GM12864 (cell line): ENCODE results near the gene MRPL58.
A peak's percentile ranks its signal among the peaks of the same experiment; 100 is the strongest.

Source experiments
- DNase-seq: peaks from one replicate; pipeline ENCODE4 v3.0.0-alpha.2; 2011; ENCODE audit warnings: low read depth
- H3K4me3 ChIP-seq: 2 replicates; pipeline ENCODE4 v1.5.1; 2011; ENCODE audit warnings: mild to moderate bottlenecking, low read depth, low read length, control low read depth
- TF ChIP-seq, protein P1 (sequence below): IDR thresholded peaks from 2 replicates; pipeline ENCODE4 v1.5.1; 2011; ENCODE audit warnings: low read depth, mild to moderate bottlenecking, moderate library complexity, low read length, control low read depth, inconsistent platforms; ENCODE audit errors: missing control alignments

MRPL58 gene

GRCh38 chr17:75008373-75008772 lies 4.1 kb upstream of the MRPL58 start:
- DNase-seq: no peak
- TF ChIP-seq, protein P1, sequence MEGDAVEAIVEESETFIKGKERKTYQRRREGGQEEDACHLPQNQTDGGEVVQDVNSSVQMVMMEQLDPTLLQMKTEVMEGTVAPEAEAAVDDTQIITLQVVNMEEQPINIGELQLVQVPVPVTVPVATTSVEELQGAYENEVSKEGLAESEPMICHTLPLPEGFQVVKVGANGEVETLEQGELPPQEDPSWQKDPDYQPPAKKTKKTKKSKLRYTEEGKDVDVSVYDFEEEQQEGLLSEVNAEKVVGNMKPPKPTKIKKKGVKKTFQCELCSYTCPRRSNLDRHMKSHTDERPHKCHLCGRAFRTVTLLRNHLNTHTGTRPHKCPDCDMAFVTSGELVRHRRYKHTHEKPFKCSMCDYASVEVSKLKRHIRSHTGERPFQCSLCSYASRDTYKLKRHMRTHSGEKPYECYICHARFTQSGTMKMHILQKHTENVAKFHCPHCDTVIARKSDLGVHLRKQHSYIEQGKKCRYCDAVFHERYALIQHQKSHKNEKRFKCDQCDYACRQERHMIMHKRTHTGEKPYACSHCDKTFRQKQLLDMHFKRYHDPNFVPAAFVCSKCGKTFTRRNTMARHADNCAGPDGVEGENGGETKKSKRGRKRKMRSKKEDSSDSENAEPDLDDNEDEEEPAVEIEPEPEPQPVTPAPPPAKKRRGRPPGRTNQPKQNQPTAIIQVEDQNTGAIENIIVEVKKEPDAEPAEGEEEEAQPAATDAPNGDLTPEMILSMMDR: no peak
- no peak overlapping the region for H3K4me3 ChIP-seq

DNA sequence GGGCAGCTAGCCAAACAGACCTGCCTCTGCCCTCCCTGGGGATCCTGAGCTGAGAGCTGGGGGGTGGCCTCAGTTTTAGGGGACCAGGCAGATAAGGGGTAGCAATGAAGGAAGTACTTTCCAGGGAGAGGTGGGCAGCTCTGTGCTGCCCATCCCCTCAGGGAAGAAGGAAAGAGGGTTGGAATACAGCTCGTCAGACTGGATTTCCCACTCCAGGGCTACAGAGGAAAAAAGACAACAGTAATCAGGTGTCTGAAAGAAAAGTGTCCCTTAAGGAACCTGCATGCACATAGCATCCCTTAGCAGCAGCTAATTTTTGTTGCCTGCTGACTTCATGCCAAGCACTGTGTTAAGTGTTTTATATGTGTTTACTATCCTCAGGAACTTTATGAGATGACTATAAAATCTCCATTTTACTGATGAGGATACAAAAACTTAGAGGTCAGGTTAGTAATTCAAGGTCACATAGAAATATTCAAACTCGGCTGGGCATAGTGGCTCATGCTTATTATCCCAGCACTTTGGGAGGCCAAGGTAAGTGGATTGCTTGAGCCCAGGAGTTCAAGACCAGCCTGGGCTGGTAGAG lies 3.2 kb upstream of the MRPL58 start:
- no peak for DNase-seq
- TF ChIP-seq, protein P1: no peak
- H3K4me3 ChIP-seq: no peak overlapping the region

DNA sequence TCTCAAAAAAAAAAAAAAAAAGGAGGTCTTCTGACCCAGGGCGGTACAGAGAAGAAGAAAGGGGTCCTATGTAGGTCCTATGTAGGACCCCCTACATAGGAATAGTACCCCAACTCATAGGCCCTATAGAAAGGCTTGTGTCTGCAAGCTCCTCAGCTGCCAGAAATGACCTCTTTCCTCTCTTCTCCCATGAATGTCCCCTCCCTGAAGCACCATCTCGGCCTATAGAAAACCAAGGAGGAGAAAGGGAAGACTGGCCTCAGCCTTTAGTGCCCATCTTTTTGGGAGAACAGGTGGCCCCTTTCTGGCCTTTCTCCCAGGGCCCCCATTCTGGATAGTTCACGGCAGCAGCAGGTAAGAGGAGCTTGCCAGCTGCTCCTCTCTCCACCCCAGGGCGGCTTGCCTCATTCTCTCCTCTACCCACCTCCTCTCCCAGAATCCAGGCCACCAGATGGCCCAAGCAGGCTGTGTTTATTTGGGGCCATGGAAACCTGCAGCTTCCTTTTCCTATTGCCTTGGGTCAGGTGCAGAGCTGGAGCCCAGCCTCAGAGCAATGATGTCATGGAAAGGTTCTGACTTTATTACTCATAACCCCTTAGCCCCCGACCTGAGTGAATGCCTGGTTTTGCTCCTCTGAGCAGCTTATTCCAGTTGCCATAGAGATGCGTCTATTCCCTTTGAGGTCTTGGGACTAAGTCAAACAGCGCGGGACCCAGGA lies 1.6 kb upstream of the MRPL58 start:
- no peak overlapping the region for H3K4me3 ChIP-seq
- TF ChIP-seq, protein P1: no peak
- no peak for DNase-seq

- no peak overlapping the region for H3K4me3 ChIP-seq
- TF ChIP-seq, protein P1: no peak
- no peak for DNase-seq
These were observed 922 bp upstream of the MRPL58 start for GRCh38 chr17:75011401-75012095.

- no peak for DNase-seq
- TF ChIP-seq, protein P1: no peak
These were observed 449 bp upstream of the MRPL58 start for GRCh38 chr17:75012096-75012345.

DNA sequence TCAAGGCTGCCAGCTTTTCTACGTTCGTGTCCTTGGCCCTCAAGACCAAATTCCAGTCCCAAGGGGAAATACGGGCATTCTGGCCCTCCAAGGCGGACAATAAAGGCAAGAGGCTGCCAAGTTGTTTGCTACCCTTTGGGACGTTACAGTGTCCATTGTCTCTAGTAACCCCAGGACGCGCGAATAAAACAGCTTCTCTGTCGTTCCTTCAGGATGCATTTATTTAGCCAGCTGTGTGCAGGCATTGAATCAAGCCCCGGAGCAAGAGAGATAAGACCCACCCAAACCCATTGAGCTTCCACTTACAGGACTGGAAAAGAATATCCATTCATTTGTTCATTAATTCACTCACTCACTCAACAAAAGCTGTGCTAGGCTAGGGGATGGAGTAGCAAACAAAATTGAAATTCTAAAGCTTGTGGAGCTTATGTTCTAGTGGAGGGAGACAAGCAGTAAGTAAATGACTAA lies 656 bp downstream of the MRPL58 start:
- H3K4me3 ChIP-seq: peak overlapping the region; percentile 86
- TF ChIP-seq, protein P1: no peak
- DNase-seq: no peak

More at GRCh38 chr17:75012096-75012345, 449 bp upstream of the MRPL58 start:
- H3K4me3 ChIP-seq: peak overlapping the region; percentile 86

DNA sequence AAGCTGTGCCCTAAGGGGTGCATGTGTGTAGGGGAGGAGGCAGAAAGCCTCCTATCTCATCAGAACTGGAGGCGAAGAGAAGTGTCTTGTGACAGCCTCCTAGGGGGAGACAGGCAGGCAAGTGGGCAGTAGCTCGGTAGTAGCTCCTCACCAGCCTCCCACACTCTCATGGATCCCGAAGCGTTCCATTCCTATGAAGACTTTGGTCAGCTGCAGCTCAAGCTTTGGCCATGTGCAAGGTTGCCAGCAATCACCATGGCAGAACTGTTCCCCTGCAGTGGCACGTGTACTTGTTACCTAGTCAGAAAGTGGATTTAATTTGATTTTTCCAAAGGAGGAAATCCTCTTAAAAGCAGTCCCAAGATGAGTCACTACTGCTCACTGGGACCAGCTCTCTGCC lies 6.7 kb downstream of the MRPL58 start:
- no peak for DNase-seq
- TF ChIP-seq, protein P1: no peak
- no peak overlapping the region for H3K4me3 ChIP-seq
